PC-3 (cell line): ENCODE measurements around the gene SEMA4G.

ENCODE experiments used
- CTCF ChIP-seq: fragments of 300-600 bp; sonication (generic); conservative IDR thresholded peaks from 2 replicates; pipeline ENCODE4 v1.5.1; 2017; ENCODE audit warnings: antibody characterized with exemption, low read depth, mild to moderate bottlenecking, low read length
- EZH2phosphoT487 ChIP-seq: fragments of 300-600 bp; sonication (generic); IDR thresholded peaks from 2 replicates; pipeline ENCODE4 v1.6.1; 2018; ENCODE audit warnings: mild to moderate bottlenecking, antibody characterized with exemption, low read length, borderline replicate concordance

DNA sequence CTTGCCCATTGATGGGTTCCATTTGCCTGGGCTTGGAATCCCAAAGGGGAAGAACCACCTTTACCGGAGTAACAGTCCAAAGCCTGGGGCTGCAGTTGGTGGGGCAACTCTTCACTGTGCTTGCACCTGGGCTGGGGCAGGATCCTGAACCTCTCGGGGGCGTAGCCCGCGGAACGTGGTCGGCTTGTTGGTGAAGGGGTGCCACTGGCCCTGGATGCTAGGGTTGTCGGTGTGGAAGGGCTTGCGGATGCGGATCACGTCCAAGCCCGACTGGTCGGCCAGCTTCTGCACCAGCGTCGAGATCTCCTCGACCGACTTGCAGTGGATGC lies 17.3 kb downstream of the SEMA4G start:
- TF ChIP-seq CTCF: no peak
- TF ChIP-seq EZH2phosphoT487: no peak
